ENCODE results near the gene NUDT5.

GRCh38 chr10:12218991-12219390 lies 23.3 kb upstream of the NUDT5 start:
- TF ChIP-seq GATA2 (IDR thresholded peaks at IDR 0.05; ENCODE audit: low read depth, low read length), result no peak
- TF ChIP-seq GATA3 (IDR thresholded peaks at IDR 0.05; ENCODE audit: low read depth, low read length), result no peak
